H1 (cell line): ENCODE data around the gene RHOH. TPM values are rescaled to one million over a fixed set of nuclear protein-coding genes. Genes with fewer than 3 reads are reported as not detected.

Experiments
- CTCF ChIA-PET: fragments of 300-600 bp; sonication (Branson Sonifier 250); formaldehyde crosslinking; loops from one replicate; lab custom pipeline; 2021; ENCODE audit not compliant: partially characterized antibody; lab: Charles Lee
- POLR2A ChIA-PET: fragments of 300-600 bp; sonication (Branson Sonifier 250); formaldehyde crosslinking; loops from one replicate; lab custom pipeline; 2021; ENCODE audit warnings: inconsistent platforms; ENCODE audit not compliant: partially characterized antibody; lab: Charles Lee
- DNase-seq, 2 experiments: peaks; one replicate each; pipeline versions ENCODE4 v3.0.0 to v3.0.0-alpha.2; 2010 to 2022; ENCODE audit warnings: low spot score in 2 of 2, low read depth in 1 of 2, mixed read lengths in 1 of 2
- FAIRE-seq: peaks from 2 replicates; lab custom pipeline; 2011; peaks lifted over from hg19 to GRCh38; lab: Jason Lieb, UNC
- H2AFZ ChIP-seq: 2 replicates; pipeline ENCODE4 v1.8.1; 2012; ENCODE audit warnings: low read length, inconsistent platforms
- H2AK5ac ChIP-seq: 2 replicates; pipeline ENCODE4 v1.6.1; 2013; ENCODE audit warnings: low read depth, low read length
- H2BK120ac ChIP-seq: replicated peaks from 2 replicates; pipeline ENCODE3; 2013; ENCODE audit warnings: low read depth, low read length, inconsistent platforms
- H2BK12ac ChIP-seq: 2 replicates; pipeline ENCODE4 v1.6.1; 2013; ENCODE audit warnings: low read depth, low read length
- H2BK15ac ChIP-seq: 2 replicates; pipeline ENCODE4 v1.6.1; 2013; ENCODE audit warnings: low read length
- H2BK20ac ChIP-seq: 2 replicates; pipeline ENCODE4 v1.6.1; 2013; ENCODE audit warnings: low read length
- H2BK5ac ChIP-seq: 2 replicates; pipeline ENCODE4 v1.6.1; 2013; ENCODE audit warnings: low read depth, low read length
- H3K14ac ChIP-seq: 2 replicates; pipeline ENCODE4 v1.6.1; 2013; ENCODE audit warnings: inconsistent platforms; ENCODE audit not compliant: insufficient read length
- H3K18ac ChIP-seq: 2 replicates; pipeline ENCODE4 v1.6.1; 2013; ENCODE audit warnings: low read length; ENCODE audit errors: extremely low read depth
- H3K23ac ChIP-seq: 2 replicates; pipeline ENCODE4 v1.6.1; 2013; ENCODE audit warnings: inconsistent platforms; ENCODE audit not compliant: insufficient read length
- H3K23me2 ChIP-seq: 2 replicates; pipeline ENCODE4 v1.6.1; 2013; ENCODE audit warnings: low read depth, low read length
- H3K27ac ChIP-seq: 2 replicates; pipeline ENCODE4 v1.6.1; 2011; ENCODE audit warnings: low read depth, low read length, inconsistent platforms
- H3K27me3 ChIP-seq, 4 experiments: replicated peaks in 1 of 4; 1 replicate in 1 of 4; 2 replicates in 3 of 4; pipeline versions ENCODE4 v1.6.1 to v1.8.1; 2011 to 2013; ENCODE audit warnings: low read length in 3 of 4, mild to moderate bottlenecking in 3 of 4, inconsistent platforms in 2 of 4, mixed read lengths in 2 of 4, moderate library complexity in 1 of 4; ENCODE audit not compliant: control insufficient read depth in 3 of 4, insufficient read depth in 3 of 4; ENCODE audit errors: extremely low read depth in 1 of 4
- H3K36me3 ChIP-seq, 4 experiments: 2 replicates each; pipeline versions ENCODE4 v1.6.1 to v1.8.1; 2011 to 2013; ENCODE audit warnings: mild to moderate bottlenecking in 4 of 4, low read length in 3 of 4, moderate library complexity in 2 of 4, control low read depth in 1 of 4, inconsistent platforms in 1 of 4; ENCODE audit not compliant: insufficient read depth in 4 of 4, control insufficient read depth in 2 of 4
- H3K4ac ChIP-seq: replicated peaks from 2 replicates; pipeline ENCODE3; 2013; ENCODE audit warnings: low read length, low read depth, mixed read lengths, inconsistent platforms; ENCODE audit not compliant: insufficient read length
- H3K4me1 ChIP-seq, 4 experiments: replicated peaks in 1 of 4; 1 replicate in 1 of 4; 2 replicates in 3 of 4; pipeline versions ENCODE4 v1.6.1 to v1.8.1; 2011 to 2013; ENCODE audit warnings: low read length in 3 of 4, inconsistent platforms in 2 of 4, mixed read lengths in 1 of 4; ENCODE audit not compliant: insufficient read depth in 4 of 4, control insufficient read depth in 3 of 4
- H3K4me2 ChIP-seq, 2 experiments: 2 replicates each; pipeline versions ENCODE4 v1.6.1 to v1.8.1; 2011 to 2013; ENCODE audit warnings: low read depth in 2 of 2, low read length in 2 of 2, control low read depth in 1 of 2, inconsistent platforms in 1 of 2, mild to moderate bottlenecking in 1 of 2; ENCODE audit not compliant: insufficient read depth in 1 of 2
- H3K4me3 ChIP-seq, 4 experiments: fragments of 200-600, 300-600 bp in 1 of 4; sonication (generic), shearing (Covaris generic), sonication (Bioruptor Twin) in 1 of 4; 2 replicates each; pipeline versions ENCODE4 v1.5.1 to v1.8.1; 2011 to 2016; ENCODE audit warnings: low read length in 4 of 4, low read depth in 3 of 4, control low read depth in 2 of 4, inconsistent platforms in 2 of 4, mild to moderate bottlenecking in 2 of 4, mixed read lengths in 1 of 4, moderate library complexity in 1 of 4; ENCODE audit not compliant: insufficient read depth in 2 of 4; ENCODE audit errors: extremely low read depth in 1 of 4
- H3K56ac ChIP-seq: replicated peaks from 2 replicates; pipeline ENCODE3; 2013; ENCODE audit warnings: low read depth, mild to moderate bottlenecking, mixed read lengths, low read length, inconsistent platforms; ENCODE audit not compliant: insufficient read length
- H3K79me1 ChIP-seq: 2 replicates; pipeline ENCODE4 v1.6.1; 2013; ENCODE audit warnings: low read depth, low read length, control low read depth
- H3K79me2 ChIP-seq, 2 experiments: 2 replicates each; pipeline versions ENCODE4 v1.6.1 to v1.8.1; 2012 to 2013; ENCODE audit warnings: low read length in 2 of 2, mild to moderate bottlenecking in 2 of 2, inconsistent platforms in 1 of 2; ENCODE audit not compliant: insufficient read depth in 2 of 2, control insufficient read depth in 1 of 2
- H3K9ac ChIP-seq, 4 experiments: replicated peaks in 1 of 4; 1 replicate in 1 of 4; 2 replicates in 3 of 4; pipeline versions ENCODE4 v1.6.1 to v1.8.1; 2011 to 2013; ENCODE audit warnings: low read depth in 3 of 4, low read length in 3 of 4, control low read depth in 2 of 4, mild to moderate bottlenecking in 2 of 4, moderate library complexity in 2 of 4, inconsistent platforms in 1 of 4; ENCODE audit errors: extremely low read depth in 1 of 4
- H3K9me3 ChIP-seq, 2 experiments: 2 replicates each; pipeline versions ENCODE4 v1.6.1 to v1.8.1; 2012 to 2013; ENCODE audit warnings: mild to moderate bottlenecking in 2 of 2, moderate library complexity in 2 of 2, control low read depth in 1 of 2, inconsistent platforms in 1 of 2, low read depth in 1 of 2, low read length in 1 of 2, mixed read lengths in 1 of 2; ENCODE audit not compliant: insufficient read depth in 2 of 2
- H4K20me1 ChIP-seq, 2 experiments: replicated peaks in 1 of 2; 2 replicates each; pipeline versions ENCODE3 to v1.8.1; 2011 to 2013; ENCODE audit warnings: inconsistent platforms in 2 of 2, low read length in 2 of 2, mild to moderate bottlenecking in 1 of 2; ENCODE audit not compliant: insufficient read depth in 2 of 2, control insufficient read depth in 1 of 2
- H4K5ac ChIP-seq: 2 replicates; pipeline ENCODE4 v1.6.1; 2013; ENCODE audit warnings: low read length, low read depth, mixed read lengths, inconsistent platforms; ENCODE audit not compliant: insufficient read length
- H4K8ac ChIP-seq: 2 replicates; pipeline ENCODE4 v1.8.0; 2013; ENCODE audit warnings: mild to moderate bottlenecking, moderate library complexity, low read length, inconsistent platforms; ENCODE audit not compliant: insufficient read depth; ENCODE audit errors: extremely low read depth
- H4K91ac ChIP-seq: replicated peaks from 2 replicates; pipeline ENCODE3; 2013; ENCODE audit warnings: low read length, mixed read lengths, inconsistent platforms; ENCODE audit not compliant: insufficient read length
- EP300 ChIP-seq, 2 experiments: IDR thresholded peaks; 1 replicate in 1 of 2; 2 replicates in 1 of 2; pipeline ENCODE4 v1.6.1; 2011 to 2012; ENCODE audit warnings: low read depth in 2 of 2, low read length in 2 of 2, mild to moderate bottlenecking in 2 of 2, borderline replicate concordance in 1 of 2, inconsistent platforms in 1 of 2, moderate library complexity in 1 of 2
- KDM4A ChIP-seq: IDR thresholded peaks from one replicate; pipeline ENCODE4 v1.7.1; 2012; ENCODE audit warnings: low read depth, mild to moderate bottlenecking, moderate library complexity, low read length, inconsistent platforms; ENCODE audit not compliant: severe bottlenecking
- KDM5A ChIP-seq: fragments of 200-600 bp; IDR thresholded peaks from 2 replicates; pipeline ENCODE4 v1.7.1; 2012; ENCODE audit warnings: mild to moderate bottlenecking, low read length, inconsistent platforms, mixed read lengths
- TAF1 ChIP-seq: IDR thresholded peaks from 2 replicates; pipeline ENCODE4 v1.6.1; 2011; ENCODE audit warnings: mild to moderate bottlenecking, low read depth, low read length
- WGBS, 2 experiments: shearing (Covaris generic) in 1 of 2; methylation state at CpG; one replicate each; pipeline versions ENCODE4 v1.1.6 to v1.1.7; 2013 to 2015; ENCODE audit warnings: low lambda C conversion rate in 2 of 2, mixed read lengths in 2 of 2, inconsistent platforms in 1 of 2, low coverage in 1 of 2, missing lambda C conversion rate in 1 of 2; ENCODE audit not compliant: insufficient replicate concordance in 2 of 2, insufficient coverage in 1 of 2, insufficient read length in 1 of 2; ENCODE audit errors: extremely low coverage in 1 of 2, missing lambda C conversion rate in 1 of 2; 5-methylcytosine and 5-hydroxymethylcytosine counted together
- polyA plus RNA-seq, 7 experiments: library from polyadenylated mRNA; depleted of rRNA in 3 of 7; stranded (reverse) in 5 of 7; unstranded in 2 of 7; fragments of >200 nt in 5 of 7; fragments of 200-250 nt in 2 of 7; gene quantifications; 1 replicate in 5 of 7; 2 replicates in 1 of 7; 4 replicates in 1 of 7; pipeline versions ENCODE4 v1.2.1 to v1.2.3, GENCODE V29; 2011 to 2013; ENCODE audit warnings: missing spikeins in 2 of 7, mixed read lengths in 2 of 7
- total RNA-seq: library from RNA; stranded (reverse); fragmentation: NEBNext Ultra II Directional; extraction: Animal tissue kit (Norgen Biotek cat#: 25700); gene quantifications from 2 replicates; pipeline ENCODE4 v1.2.1, GENCODE V29; 2021
- TF ChIP-seq, protein P1 (sequence below), 3 experiments: IDR thresholded peaks; 1 replicate in 2 of 3; 2 replicates in 1 of 3; pipeline versions ENCODE4 v1.5.1 to v1.6.1; 2011; ENCODE audit warnings: low read length in 3 of 3, mild to moderate bottlenecking in 3 of 3, inconsistent platforms in 2 of 3, low read depth in 1 of 3, moderate library complexity in 1 of 3; ENCODE audit not compliant: insufficient read depth in 1 of 3; ENCODE audit errors: control extremely low read depth in 1 of 3

RHOH gene
- total and polyA plus RNA-seq, 2 of the 8 experiments (the other 6 are each of a cell fraction or from before 2014, with no cell fraction given), result 5.9 to 6.9 TPM

DNA sequence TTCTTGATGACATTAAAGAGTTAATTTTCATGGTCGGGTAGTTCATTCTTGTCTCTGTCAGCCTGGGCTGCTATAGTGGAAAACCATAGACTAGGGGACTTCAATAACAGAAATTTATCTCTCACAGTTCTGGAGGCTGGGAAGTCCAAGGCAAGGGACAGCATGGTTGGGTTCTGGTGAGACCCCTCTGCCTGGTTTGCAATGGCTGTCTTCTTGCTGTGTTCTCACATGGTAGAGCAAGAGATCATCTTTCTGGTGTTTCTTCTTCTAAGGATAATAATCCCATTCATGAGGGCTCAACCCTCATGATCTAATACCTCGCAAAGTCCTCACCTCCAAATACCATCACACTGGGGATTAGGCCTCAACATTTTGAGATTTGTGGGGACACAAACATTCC lies 50.1 kb downstream of the RHOH start:
- no peaks in the 10 kb centered on the region for H4K20me1 ChIP-seq
- no peak overlapping the region for H2BK20ac ChIP-seq
- POLR2A ChIA-PET, result no interaction called here
- WGBS, 2 experiments, result 86% methylated on average over 2 of the region's 2 CpGs; no CpG with 5 or more reads in 1 of the 2 experiments
- no peak overlapping the region for H4K8ac ChIP-seq
- H3K56ac ChIP-seq, result no peak overlapping the region
- H3K27ac ChIP-seq, result no peak overlapping the region
- no peaks in the 10 kb centered on the region for H3K9me3 ChIP-seq
- H3K4ac ChIP-seq, result no peak overlapping the region
- no peaks in the 10 kb centered on the region; a peak in 2 of 7 replicates for H3K4me1 ChIP-seq
- H4K5ac ChIP-seq, result no peak overlapping the region
- no peak overlapping the region for H3K4me2 ChIP-seq
- H3K23ac ChIP-seq, result no peak overlapping the region
- H3K23me2 ChIP-seq, result no peaks in the 10 kb centered on the region
- H3K79me2 ChIP-seq, result no peaks in the 10 kb centered on the region
- H3K9ac ChIP-seq, result no peak overlapping the region
- H3K36me3 ChIP-seq, result no peaks in the 10 kb centered on the region; a peak in 1 of 8 replicates
- H3K4me3 ChIP-seq, result no peak overlapping the region
- CTCF ChIA-PET, result interaction anchor here (0.6 to 1.5 kb wide), 5 partner anchors 10 to 92 kb away, joined by 3 to 11 read pairs (median 3); no protein-coding TSS in a partner anchor
- no peak overlapping the region for H2BK12ac ChIP-seq
- DNase-seq (no peak), FAIRE-seq (no peak)
- no peak overlapping the region for H3K14ac ChIP-seq
- no peak overlapping the region for H2BK15ac ChIP-seq
- no peak overlapping the region for H3K18ac ChIP-seq
- TF ChIP-seq TAF1, result no peak
- TF ChIP-seq KDM4A, result no peak
- no peak for TF ChIP-seq EP300 (IDR thresholded peaks at IDR 0.05; ENCODE audit: borderline replicate concordance in 1 of 2, low read depth in 2 of 2, low read length in 2 of 2)
- TF ChIP-seq KDM5A, result no peak
- TF ChIP-seq, protein P1, sequence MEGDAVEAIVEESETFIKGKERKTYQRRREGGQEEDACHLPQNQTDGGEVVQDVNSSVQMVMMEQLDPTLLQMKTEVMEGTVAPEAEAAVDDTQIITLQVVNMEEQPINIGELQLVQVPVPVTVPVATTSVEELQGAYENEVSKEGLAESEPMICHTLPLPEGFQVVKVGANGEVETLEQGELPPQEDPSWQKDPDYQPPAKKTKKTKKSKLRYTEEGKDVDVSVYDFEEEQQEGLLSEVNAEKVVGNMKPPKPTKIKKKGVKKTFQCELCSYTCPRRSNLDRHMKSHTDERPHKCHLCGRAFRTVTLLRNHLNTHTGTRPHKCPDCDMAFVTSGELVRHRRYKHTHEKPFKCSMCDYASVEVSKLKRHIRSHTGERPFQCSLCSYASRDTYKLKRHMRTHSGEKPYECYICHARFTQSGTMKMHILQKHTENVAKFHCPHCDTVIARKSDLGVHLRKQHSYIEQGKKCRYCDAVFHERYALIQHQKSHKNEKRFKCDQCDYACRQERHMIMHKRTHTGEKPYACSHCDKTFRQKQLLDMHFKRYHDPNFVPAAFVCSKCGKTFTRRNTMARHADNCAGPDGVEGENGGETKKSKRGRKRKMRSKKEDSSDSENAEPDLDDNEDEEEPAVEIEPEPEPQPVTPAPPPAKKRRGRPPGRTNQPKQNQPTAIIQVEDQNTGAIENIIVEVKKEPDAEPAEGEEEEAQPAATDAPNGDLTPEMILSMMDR (IDR thresholded peaks at IDR 0.05; ENCODE audit: control extremely low read depth in 1 of 3, insufficient read depth in 1 of 3, low read depth in 1 of 3, low read length in 3 of 3), result no peak
- no peak overlapping the region for H2BK5ac ChIP-seq
- H3K79me1 ChIP-seq, result no peaks in the 10 kb centered on the region
- no peak overlapping the region for H2AFZ ChIP-seq
- H2BK120ac ChIP-seq, result no peak overlapping the region
- no peak overlapping the region for H2AK5ac ChIP-seq
- no peak overlapping the region for H4K91ac ChIP-seq
- H3K27me3 ChIP-seq, result no peaks in the 10 kb centered on the region
